ENCODE measurements around the gene TRAF1.
A peak's percentile ranks its signal among the peaks of the same experiment; 100 is the strongest.

TRAF1 gene

GRCh38 chr9:120869726-120870125 is 56.9 kb downstream of the TRAF1 start:
- Histone ChIP-seq H3K4me3 (ENCODE audit: low read depth in 1 of 2, low read length in 2 of 2) (peak overlapping the region in 1 of 2 donors; percentile 59), H3K9ac (ENCODE audit: low read length) (no peak overlapping the region)

GRCh38 chr9:120869360-120869687 is 57.3 kb downstream of the TRAF1 start:
- Histone ChIP-seq H3K36me3 (ENCODE audit: insufficient read depth, low read length) (peaks cover 8% of the 10 kb centered on the region), H3K9me3 (ENCODE audit: low read length) (no peaks in the 10 kb centered on the region), H3K27ac (ENCODE audit: low read depth, low read length) (peak overlapping the region; percentile 79), H3K9ac (ENCODE audit: low read length) (peak overlapping the region; percentile 22), H3K4me1 (ENCODE audit: insufficient read depth, low read length) (peaks cover 7% of the 10 kb centered on the region), H3K4me3 (ENCODE audit: low read depth in 1 of 2, low read length in 2 of 2) (peak overlapping the region; percentile 59 to 82), H3K27me3 (ENCODE audit: control insufficient read depth in 1 of 2, insufficient read depth in 2 of 2, low read length in 2 of 2) (no peaks in the 10 kb centered on the region)

More at GRCh38 chr9:120869726-120870125, 56.9 kb downstream of the TRAF1 start:
- Histone ChIP-seq H3K27ac (ENCODE audit: low read depth, low read length) (peak overlapping the region; percentile 79), H3K36me3 (ENCODE audit: insufficient read depth, low read length) (peaks cover 8% of the 10 kb centered on the region), H3K4me1 (ENCODE audit: insufficient read depth, low read length) (peaks cover 7% of the 10 kb centered on the region), H3K27me3 (ENCODE audit: control insufficient read depth in 1 of 2, insufficient read depth in 2 of 2, low read length in 2 of 2) (no peaks in the 10 kb centered on the region), H3K9me3 (ENCODE audit: low read length) (no peaks in the 10 kb centered on the region)

DNA sequence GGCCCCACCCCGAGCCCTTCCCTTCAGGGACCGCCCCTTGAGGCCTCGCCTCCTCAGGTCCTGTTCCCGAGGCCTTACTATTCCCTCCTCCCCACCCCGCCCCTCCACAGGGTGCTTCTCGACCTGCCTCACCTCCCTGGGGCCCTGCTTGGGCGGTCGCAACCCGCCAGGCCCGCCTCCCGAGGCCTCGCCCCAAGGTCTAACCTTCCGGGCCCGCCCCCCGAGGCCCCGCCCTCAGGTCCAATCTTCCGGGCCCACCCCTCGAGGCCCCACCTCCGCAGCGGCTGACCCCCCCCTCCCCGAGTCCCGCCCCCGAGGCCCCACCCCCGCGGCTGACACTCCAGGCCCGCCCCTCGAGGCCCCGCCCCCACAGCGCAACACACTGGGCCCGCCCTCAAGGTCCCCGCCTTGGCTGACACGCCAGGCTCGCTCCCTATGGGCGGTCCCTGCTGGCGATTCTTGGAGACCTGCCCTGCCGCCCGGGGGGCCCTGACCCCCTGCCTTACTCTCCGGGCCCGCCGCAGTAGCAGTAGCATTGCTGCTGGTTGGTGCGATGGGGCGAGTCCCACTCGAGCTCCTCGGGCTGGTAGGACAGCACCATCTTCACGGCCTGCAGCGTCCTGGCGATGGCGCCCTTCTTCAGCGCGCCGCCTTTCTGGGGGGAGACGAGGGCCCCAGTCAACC is 57.8 kb downstream of the TRAF1 start:
- H3K27me3 ChIP-seq (ENCODE audit: control insufficient read depth in 1 of 2, insufficient read depth in 2 of 2, low read length in 2 of 2) = no peaks in the 10 kb centered on the region
- H3K36me3 ChIP-seq (ENCODE audit: insufficient read depth, low read length) = peaks cover 13% of the 10 kb centered on the region
- H3K27ac ChIP-seq (ENCODE audit: low read depth, low read length) = peak overlapping the region; percentile 79
- H3K4me3 ChIP-seq (ENCODE audit: low read depth in 1 of 2, low read length in 2 of 2) = peak overlapping the region; percentile 59 to 82
- no peaks in the 10 kb centered on the region for H3K9me3 ChIP-seq (ENCODE audit: low read length)
- peak overlapping the region; percentile 42 for H3K9ac ChIP-seq (ENCODE audit: low read length)
- H3K4me1 ChIP-seq (ENCODE audit: insufficient read depth, low read length) = peaks cover 7% of the 10 kb centered on the region

DNA sequence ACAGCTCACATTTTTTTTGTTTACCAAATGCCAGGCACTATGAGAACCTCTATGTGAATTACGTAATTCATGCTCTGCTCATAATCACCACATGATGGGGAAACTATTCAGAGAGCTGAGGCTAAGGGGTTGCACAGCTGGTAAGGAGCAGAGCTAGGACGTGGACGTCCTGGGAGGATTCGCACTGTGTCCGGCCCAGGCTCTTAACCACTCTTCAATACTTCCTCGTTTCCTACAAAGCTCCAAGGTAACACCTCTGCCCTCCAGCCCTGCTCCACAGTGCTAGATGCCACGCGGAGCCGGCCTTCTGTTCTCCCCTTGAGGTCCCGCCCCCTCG is 58.3 kb downstream of the TRAF1 start:
- peaks cover 7% of the 10 kb centered on the region for H3K4me1 ChIP-seq (ENCODE audit: insufficient read depth, low read length)
- H3K27me3 ChIP-seq (ENCODE audit: control insufficient read depth in 1 of 2, insufficient read depth in 2 of 2, low read length in 2 of 2) = no peaks in the 10 kb centered on the region
- H3K4me3 ChIP-seq (ENCODE audit: low read depth in 1 of 2, low read length in 2 of 2) = peak overlapping the region; percentile 41 to 51
- H3K36me3 ChIP-seq (ENCODE audit: insufficient read depth, low read length) = peaks cover 18% of the 10 kb centered on the region
- peak overlapping the region; percentile 42 for H3K9ac ChIP-seq (ENCODE audit: low read length)
- H3K27ac ChIP-seq (ENCODE audit: low read depth, low read length) = peak overlapping the region; percentile 67
- H3K9me3 ChIP-seq (ENCODE audit: low read length) = no peaks in the 10 kb centered on the region

DNA sequence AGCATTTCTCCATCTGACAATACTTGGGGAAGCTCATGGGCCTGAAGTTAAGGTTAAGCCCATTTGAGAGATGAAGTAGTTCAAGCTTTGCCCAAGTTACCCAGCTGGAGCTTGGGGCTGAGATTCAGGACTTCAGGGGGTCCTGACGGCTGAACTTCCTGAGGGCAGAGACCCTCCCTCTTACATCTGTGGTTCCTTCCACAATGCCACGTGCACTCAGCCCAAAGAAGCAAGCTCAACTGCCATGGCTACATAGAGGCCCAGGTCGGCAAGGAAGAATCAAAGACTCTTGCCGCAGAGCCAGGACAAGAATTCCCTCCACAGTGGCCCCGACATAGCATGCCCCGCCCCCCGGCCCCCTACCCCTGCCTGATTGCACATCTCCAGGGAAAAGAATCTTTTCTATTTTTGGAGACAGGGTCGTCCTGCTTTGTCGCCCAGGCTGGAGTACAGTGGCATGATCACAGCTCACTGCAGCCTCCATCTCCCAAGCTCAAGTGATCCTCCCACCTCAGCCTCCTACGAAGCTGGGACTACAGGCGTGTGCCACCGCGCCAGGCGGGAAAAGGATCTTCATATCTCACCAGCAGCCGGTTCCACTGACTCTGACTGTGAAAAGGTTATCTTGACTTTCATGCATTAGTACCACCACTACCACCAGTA is 58.8 kb downstream of the TRAF1 start:
- Histone ChIP-seq H3K36me3 (ENCODE audit: insufficient read depth, low read length) (peaks cover 23% of the 10 kb centered on the region), H3K9ac (ENCODE audit: low read length) (peak overlapping the region; percentile 42), H3K4me3 (ENCODE audit: low read depth in 1 of 2, low read length in 2 of 2) (peak overlapping the region in 1 of 2 donors; percentile 51), H3K9me3 (ENCODE audit: low read length) (no peaks in the 10 kb centered on the region), H3K4me1 (ENCODE audit: insufficient read depth, low read length) (peaks cover 7% of the 10 kb centered on the region), H3K27ac (ENCODE audit: low read depth, low read length) (peak overlapping the region; percentile 67), H3K27me3 (ENCODE audit: control insufficient read depth in 1 of 2, insufficient read depth in 2 of 2, low read length in 2 of 2) (no peaks in the 10 kb centered on the region)

- peaks cover 7% of the 10 kb centered on the region for H3K4me1 ChIP-seq (ENCODE audit: insufficient read depth, low read length)
- H3K9me3 ChIP-seq (ENCODE audit: low read length) = no peaks in the 10 kb centered on the region
- H3K27me3 ChIP-seq (ENCODE audit: control insufficient read depth in 1 of 2, insufficient read depth in 2 of 2, low read length in 2 of 2) = no peaks in the 10 kb centered on the region
- H3K4me3 ChIP-seq (ENCODE audit: low read depth in 1 of 2, low read length in 2 of 2) = no peak overlapping the region
- peaks cover 34% of the 10 kb centered on the region for H3K36me3 ChIP-seq (ENCODE audit: insufficient read depth, low read length)
- no peak overlapping the region for H3K9ac ChIP-seq (ENCODE audit: low read length)
- no peak overlapping the region for H3K27ac ChIP-seq (ENCODE audit: low read depth, low read length)
These were observed 59.9 kb downstream of the TRAF1 start for GRCh38 chr9:120866651-120867050.

- H3K27ac ChIP-seq (ENCODE audit: low read depth, low read length) = no peak overlapping the region
- no peaks in the 10 kb centered on the region for H3K9me3 ChIP-seq (ENCODE audit: low read length)
- peaks cover 7% of the 10 kb centered on the region for H3K4me1 ChIP-seq (ENCODE audit: insufficient read depth, low read length)
- H3K4me3 ChIP-seq (ENCODE audit: low read depth in 1 of 2, low read length in 2 of 2) = no peak overlapping the region
- no peaks in the 10 kb centered on the region for H3K27me3 ChIP-seq (ENCODE audit: control insufficient read depth in 1 of 2, insufficient read depth in 2 of 2, low read length in 2 of 2)
- peaks cover 42% of the 10 kb centered on the region for H3K36me3 ChIP-seq (ENCODE audit: insufficient read depth, low read length)
- H3K9ac ChIP-seq (ENCODE audit: low read length) = no peak overlapping the region
These were observed 60.8 kb downstream of the TRAF1 start for GRCh38 chr9:120865809-120866208.

DNA sequence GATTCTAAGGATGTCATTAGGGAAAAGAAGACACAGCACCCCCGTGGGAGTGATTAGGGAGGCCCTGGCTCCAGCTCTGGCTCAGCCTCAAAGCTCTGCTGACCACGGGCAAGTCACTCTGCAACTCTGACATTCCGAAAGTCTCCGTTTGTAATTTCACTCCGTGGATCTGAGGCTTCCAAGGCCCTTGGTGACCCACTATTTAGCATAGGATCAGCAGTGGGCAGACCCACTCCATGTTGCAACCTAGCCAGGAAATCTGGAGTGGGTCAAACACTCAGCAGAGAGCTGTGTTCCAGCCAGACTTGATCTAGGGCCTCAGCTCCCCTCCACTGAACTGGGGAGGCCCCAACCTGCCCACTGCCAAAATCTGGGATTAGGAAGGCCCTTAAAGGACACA is 61.4 kb downstream of the TRAF1 start:
- peaks cover 7% of the 10 kb centered on the region for H3K4me1 ChIP-seq (ENCODE audit: insufficient read depth, low read length)
- no peak overlapping the region for H3K4me3 ChIP-seq (ENCODE audit: low read depth in 1 of 2, low read length in 2 of 2)
- no peaks in the 10 kb centered on the region for H3K27me3 ChIP-seq (ENCODE audit: control insufficient read depth in 1 of 2, insufficient read depth in 2 of 2, low read length in 2 of 2)
- no peaks in the 10 kb centered on the region for H3K9me3 ChIP-seq (ENCODE audit: low read length)
- H3K27ac ChIP-seq (ENCODE audit: low read depth, low read length) = no peak overlapping the region
- H3K36me3 ChIP-seq (ENCODE audit: insufficient read depth, low read length) = peaks cover 49% of the 10 kb centered on the region
- no peak overlapping the region for H3K9ac ChIP-seq (ENCODE audit: low read length)

GRCh38 chr9:120864719-120865118 is 61.9 kb downstream of the TRAF1 start:
- peaks cover 49% of the 10 kb centered on the region for H3K36me3 ChIP-seq (ENCODE audit: insufficient read depth, low read length)
- H3K27me3 ChIP-seq (ENCODE audit: control insufficient read depth in 1 of 2, insufficient read depth in 2 of 2, low read length in 2 of 2) = no peaks in the 10 kb centered on the region

GRCh38 chr9:120863833-120864232 is 62.8 kb downstream of the TRAF1 start:
- Histone ChIP-seq H3K9ac (ENCODE audit: low read length) (no peak overlapping the region), H3K27ac (ENCODE audit: low read depth, low read length) (no peak overlapping the region), H3K9me3 (ENCODE audit: low read length) (no peaks in the 10 kb centered on the region), H3K4me3 (ENCODE audit: low read depth in 1 of 2, low read length in 2 of 2) (no peak overlapping the region), H3K36me3 (ENCODE audit: insufficient read depth, low read length) (peaks cover 49% of the 10 kb centered on the region), H3K27me3 (ENCODE audit: control insufficient read depth in 1 of 2, insufficient read depth in 2 of 2, low read length in 2 of 2) (no peaks in the 10 kb centered on the region), H3K4me1 (ENCODE audit: insufficient read depth, low read length) (peaks cover 7% of the 10 kb centered on the region)

More at GRCh38 chr9:120864719-120865118, 61.9 kb downstream of the TRAF1 start:
- Histone ChIP-seq H3K9me3 (ENCODE audit: low read length) (no peaks in the 10 kb centered on the region), H3K9ac (ENCODE audit: low read length) (no peak overlapping the region), H3K27ac (ENCODE audit: low read depth, low read length) (no peak overlapping the region), H3K4me1 (ENCODE audit: insufficient read depth, low read length) (peaks cover 7% of the 10 kb centered on the region), H3K4me3 (ENCODE audit: low read depth in 1 of 2, low read length in 2 of 2) (no peak overlapping the region)

DNA sequence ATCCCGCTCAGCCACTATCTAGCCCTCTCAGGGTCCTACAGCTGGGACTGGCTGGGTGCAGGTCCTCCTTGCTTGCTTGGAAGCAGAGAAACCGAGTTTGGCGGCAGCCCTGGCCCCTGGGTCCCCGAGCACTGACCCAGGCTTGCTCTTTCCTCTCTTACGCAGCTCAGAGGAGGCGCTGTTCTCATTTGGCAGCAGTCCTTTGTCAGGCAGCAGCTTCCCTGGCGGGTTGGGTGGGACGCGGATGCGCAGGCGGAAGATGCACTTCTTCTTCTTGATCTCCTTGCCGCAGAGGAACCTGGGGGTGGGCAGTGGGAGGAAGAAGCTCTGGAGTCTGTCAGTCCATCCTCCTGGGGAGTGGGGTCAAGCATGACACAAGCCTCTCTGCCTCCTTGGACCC is 64.1 kb downstream of the TRAF1 start:
- no peak overlapping the region for H3K27ac ChIP-seq (ENCODE audit: low read depth, low read length)
- H3K9ac ChIP-seq (ENCODE audit: low read length) = no peak overlapping the region
- no peaks in the 10 kb centered on the region for H3K4me1 ChIP-seq (ENCODE audit: insufficient read depth, low read length)
- H3K27me3 ChIP-seq (ENCODE audit: control insufficient read depth in 1 of 2, insufficient read depth in 2 of 2, low read length in 2 of 2) = no peaks in the 10 kb centered on the region
- no peak overlapping the region for H3K4me3 ChIP-seq (ENCODE audit: low read depth in 1 of 2, low read length in 2 of 2)
- H3K36me3 ChIP-seq (ENCODE audit: insufficient read depth, low read length) = peaks cover 56% of the 10 kb centered on the region
- H3K9me3 ChIP-seq (ENCODE audit: low read length) = no peaks in the 10 kb centered on the region

GRCh38 chr9:120861935-120862334 is 64.7 kb downstream of the TRAF1 start:
- Histone ChIP-seq H3K27me3 (ENCODE audit: control insufficient read depth in 1 of 2, insufficient read depth in 2 of 2, low read length in 2 of 2) (no peaks in the 10 kb centered on the region), H3K27ac (ENCODE audit: low read depth, low read length) (no peak overlapping the region), H3K4me3 (ENCODE audit: low read depth in 1 of 2, low read length in 2 of 2) (no peak overlapping the region), H3K36me3 (ENCODE audit: insufficient read depth, low read length) (peaks cover 58% of the 10 kb centered on the region), H3K9me3 (ENCODE audit: low read length) (no peaks in the 10 kb centered on the region), H3K4me1 (ENCODE audit: insufficient read depth, low read length) (no peaks in the 10 kb centered on the region), H3K9ac (ENCODE audit: low read length) (no peak overlapping the region)

Data from muscle layer of colon (tissue), 2 donors.